HEK293T (cell line): ENCODE data around the gene NMRK1.

Source experiments
- CTCF ChIA-PET: fragments of 350-600 bp; formaldehyde crosslinking; extraction: SDS; loops from one replicate; lab custom pipeline; 2021; ENCODE audit warnings: antibody characterized with exemption, inconsistent platforms; lab: Yijun Ruan, JAX
- POLR2A ChIA-PET: fragments of 350-600 bp; formaldehyde crosslinking; extraction: SDS; loops from one replicate; lab custom pipeline; 2020; ENCODE audit warnings: antibody characterized with exemption, inconsistent platforms; lab: Yijun Ruan, JAX
- DNase-seq: peaks from one replicate; pipeline ENCODE4 v3.0.0; 2012; ENCODE audit warnings: mixed read lengths; ENCODE audit errors: extremely low spot score
- ARNT ChIP-seq: fragments of 450-650 bp; IDR thresholded peaks from 2 replicates; pipeline ENCODE4 v1.6.1; 2017; ENCODE audit warnings: mild to moderate bottlenecking
- BHLHE40 ChIP-seq: fragments of 450-650 bp; IDR thresholded peaks from 2 replicates; pipeline ENCODE4 v1.6.1; 2016; ENCODE audit warnings: mild to moderate bottlenecking, moderate library complexity, borderline replicate concordance
- CTBP1 ChIP-seq: fragments of 450-650 bp; IDR thresholded peaks from 2 replicates; pipeline ENCODE4 v1.6.1; 2016; ENCODE audit warnings: borderline replicate concordance
- ELF4 ChIP-seq: fragments of 450-650 bp; IDR thresholded peaks from 2 replicates; pipeline ENCODE4 v1.6.1; 2017; ENCODE audit warnings: antibody characterized with exemption
- FOXA1 ChIP-seq: fragments of 450-650 bp; IDR thresholded peaks from 2 replicates; pipeline ENCODE4 v1.6.1; 2016; ENCODE audit warnings: mild to moderate bottlenecking
- FOXK2 ChIP-seq: fragments of 450-650 bp; IDR thresholded peaks from 2 replicates; pipeline ENCODE4 v1.6.1; 2016; ENCODE audit warnings: mild to moderate bottlenecking
- FOXM1 ChIP-seq: fragments of 450-650 bp; IDR thresholded peaks from 2 replicates; pipeline ENCODE4 v1.6.1; 2017; ENCODE audit warnings: mild to moderate bottlenecking, borderline replicate concordance
- HDGF ChIP-seq: fragments of 450-650 bp; IDR thresholded peaks from 2 replicates; pipeline ENCODE4 v1.6.1; 2017; ENCODE audit warnings: antibody characterized with exemption, borderline replicate concordance
- L3MBTL2 ChIP-seq: fragments of 450-650 bp; conservative IDR thresholded peaks from 2 replicates; pipeline ENCODE4 v1.6.1; 2016; ENCODE audit warnings: mild to moderate bottlenecking
- LEF1 ChIP-seq: fragments of 450-650 bp; IDR thresholded peaks from 2 replicates; pipeline ENCODE4 v1.6.1; 2017; ENCODE audit warnings: mild to moderate bottlenecking, borderline replicate concordance
- NFRKB ChIP-seq: fragments of 450-650 bp; IDR thresholded peaks from 2 replicates; pipeline ENCODE4 v1.6.1; 2016; ENCODE audit warnings: mild to moderate bottlenecking, moderate library complexity
- PKNOX1 ChIP-seq: fragments of 450-650 bp; IDR thresholded peaks from 2 replicates; pipeline ENCODE4 v1.6.1; 2016
- SP1 ChIP-seq: fragments of 450-650 bp; IDR thresholded peaks from 2 replicates; pipeline ENCODE4 v1.6.1; 2017
- SUZ12 ChIP-seq: fragments of 450-650 bp; IDR thresholded peaks from 2 replicates; pipeline ENCODE4 v1.6.1; 2016; ENCODE audit warnings: mild to moderate bottlenecking
- TARDBP ChIP-seq: fragments of 450-650 bp; IDR thresholded peaks from 2 replicates; pipeline ENCODE4 v1.6.1; 2016
- ZNF384 ChIP-seq: fragments of 450-650 bp; IDR thresholded peaks from 2 replicates; pipeline ENCODE4 v1.6.1; 2016

Gene NMRK1

GRCh38 chr9:75116306-75116705 lies 28.4 kb upstream of the NMRK1 start:
- ChIA-PET CTCF (no interaction called here), POLR2A (no interaction called here)
- no peak for DNase-seq
- TF ChIP-seq FOXA1 (no peak), HDGF (no peak), ZNF384 (no peak), L3MBTL2 (no peak), SP1 (no peak), TARDBP (no peak), FOXK2 (no peak), SUZ12 (no peak), LEF1 (no peak)

- ChIA-PET POLR2A (no interaction called here), CTCF (no interaction called here)
- TF ChIP-seq ARNT (no peak), CTBP1 (no peak), SUZ12 (no peak), HDGF (no peak), BHLHE40 (no peak), ELF4 (no peak), L3MBTL2 (no peak)
- no peak for DNase-seq
These were observed 24.8 kb upstream of the NMRK1 start for GRCh38 chr9:75112789-75113188.

GRCh38 chr9:75111019-75111622 lies 23.2 kb upstream of the NMRK1 start:
- DNase-seq = no peak
- no peak for TF ChIP-seq ELF4
- no peak for TF ChIP-seq LEF1
- TF ChIP-seq FOXK2 = no peak
- no peak for TF ChIP-seq SP1
- no peak for TF ChIP-seq PKNOX1
- POLR2A ChIA-PET = no interaction called here
- CTCF ChIA-PET = no interaction called here

- TF ChIP-seq ELF4 (no peak), HDGF (no peak), SP1 (no peak), FOXA1 (no peak), FOXM1 (no peak), PKNOX1 (no peak), ZNF384 (no peak), ARNT (no peak), NFRKB (no peak), BHLHE40 (no peak), LEF1 (no peak), SUZ12 (no peak), CTBP1 (no peak), TARDBP (no peak)
- ChIA-PET CTCF (no interaction called here), POLR2A (no interaction called here)
- no peak for DNase-seq
These were observed 21.4 kb upstream of the NMRK1 start for GRCh38 chr9:75109210-75109839.

- CTCF ChIA-PET = no interaction called here
- DNase-seq = no peak
- no peak for TF ChIP-seq NFRKB
- POLR2A ChIA-PET = no interaction called here
These were observed 20.6 kb upstream of the NMRK1 start for GRCh38 chr9:75108571-75108970.

- TF ChIP-seq SUZ12 = no peak
- no peak for TF ChIP-seq FOXK2
- no peak for TF ChIP-seq CTBP1
- TF ChIP-seq BHLHE40 = no peak
- no peak for TF ChIP-seq NFRKB
- POLR2A ChIA-PET = no interaction called here
- no peak for DNase-seq
- CTCF ChIA-PET = no interaction called here
These were observed 18.9 kb upstream of the NMRK1 start for GRCh38 chr9:75106857-75107256.

- ChIA-PET POLR2A (no interaction called here), CTCF (no interaction called here)
These were observed 17.9 kb upstream of the NMRK1 start for GRCh38 chr9:75105841-75106240.

GRCh38 chr9:75105019-75105540 lies 17.1 kb upstream of the NMRK1 start:
- TF ChIP-seq FOXK2 = no peak
- ChIA-PET CTCF (no interaction called here), POLR2A (no interaction called here)
- no peak for DNase-seq

More at GRCh38 chr9:75105841-75106240, 17.9 kb upstream of the NMRK1 start:
- no peak for DNase-seq
- TF ChIP-seq NFRKB (no peak), SUZ12 (no peak), FOXA1 (no peak), ZNF384 (no peak), HDGF (no peak), BHLHE40 (no peak)
